ENCODE results near the gene SIM2.

The SIM2 gene

GRCh38 chr21:36741506-36741905 is 42.6 kb downstream of the SIM2 start:
- no peaks in the 10 kb centered on the region for H3K27me3 ChIP-seq (ENCODE audit: control insufficient read depth, low read length)

GRCh38 chr21:36743008-36743407 is 44.1 kb downstream of the SIM2 start:
- H3K9me3 ChIP-seq (ENCODE audit: control insufficient read depth, insufficient read depth, low read length) = no peaks in the 10 kb centered on the region

More at GRCh38 chr21:36741506-36741905, 42.6 kb downstream of the SIM2 start:
- H3K4me3 ChIP-seq (ENCODE audit: low read length) = no peak overlapping the region
- no peaks in the 10 kb centered on the region for H4K20me1 ChIP-seq (ENCODE audit: control insufficient read depth, insufficient read depth, low read depth, low read length)
- H3K4me2 ChIP-seq (ENCODE audit: low read length) = no peak overlapping the region
- no peaks in the 10 kb centered on the region for H3K79me2 ChIP-seq (ENCODE audit: control insufficient read depth, low read length)
- H3K27ac ChIP-seq (ENCODE audit: low read depth, low read length) = no peak overlapping the region
- no peaks in the 10 kb centered on the region for H3F3A ChIP-seq (ENCODE audit: control insufficient read depth, insufficient read depth)
- H3K9me3 ChIP-seq (ENCODE audit: control insufficient read depth, insufficient read depth, low read length) = no peaks in the 10 kb centered on the region
- H3K4me1 ChIP-seq (ENCODE audit: control insufficient read depth, low read length) = no peaks in the 10 kb centered on the region
- H3K36me3 ChIP-seq (ENCODE audit: control insufficient read depth, low read length) = no peaks in the 10 kb centered on the region
- TF ChIP-seq CTCF (IDR thresholded peaks at IDR 0.05; ENCODE audit: low read depth, low read length, poor library complexity, severe bottlenecking) = no peak
- no peak for TF ChIP-seq EZH2phosphoT487 (IDR thresholded peaks at IDR 0.05; ENCODE audit: borderline replicate concordance, low read length)
- H3K9me2 ChIP-seq (replicated peaks; ENCODE audit: control insufficient read depth, low read length) = no peaks in the 10 kb centered on the region

GRCh38 chr21:36743446-36743845 is 44.5 kb downstream of the SIM2 start:
- Histone ChIP-seq H3K27ac (ENCODE audit: low read depth, low read length) (no peak overlapping the region), H3K79me2 (ENCODE audit: control insufficient read depth, low read length) (no peaks in the 10 kb centered on the region), H3K36me3 (ENCODE audit: control insufficient read depth, low read length) (no peaks in the 10 kb centered on the region), H3K4me2 (ENCODE audit: low read length) (no peak overlapping the region), H3K27me3 (ENCODE audit: control insufficient read depth, low read length) (no peaks in the 10 kb centered on the region), H3F3A (ENCODE audit: control insufficient read depth, insufficient read depth) (no peaks in the 10 kb centered on the region), H3K9me2 (replicated peaks; ENCODE audit: control insufficient read depth, low read length) (no peaks in the 10 kb centered on the region), H4K20me1 (ENCODE audit: control insufficient read depth, insufficient read depth, low read depth, low read length) (no peaks in the 10 kb centered on the region), H3K9me3 (ENCODE audit: control insufficient read depth, insufficient read depth, low read length) (no peaks in the 10 kb centered on the region), H3K4me1 (ENCODE audit: control insufficient read depth, low read length) (no peaks in the 10 kb centered on the region), H3K4me3 (ENCODE audit: low read length) (no peak overlapping the region)
- TF ChIP-seq EZH2phosphoT487 (IDR thresholded peaks at IDR 0.05; ENCODE audit: borderline replicate concordance, low read length) (no peak), CTCF (IDR thresholded peaks at IDR 0.05; ENCODE audit: low read depth, low read length, poor library complexity, severe bottlenecking) (no peak)

More at GRCh38 chr21:36743008-36743407, 44.1 kb downstream of the SIM2 start:
- H3K4me3 ChIP-seq (ENCODE audit: low read length) = no peak overlapping the region
- H3K4me1 ChIP-seq (ENCODE audit: control insufficient read depth, low read length) = no peaks in the 10 kb centered on the region
- no peaks in the 10 kb centered on the region for H3K27me3 ChIP-seq (ENCODE audit: control insufficient read depth, low read length)
- H3K9me2 ChIP-seq (replicated peaks; ENCODE audit: control insufficient read depth, low read length) = no peaks in the 10 kb centered on the region
- H4K20me1 ChIP-seq (ENCODE audit: control insufficient read depth, insufficient read depth, low read depth, low read length) = no peaks in the 10 kb centered on the region
- no peak for TF ChIP-seq CTCF (IDR thresholded peaks at IDR 0.05; ENCODE audit: low read depth, low read length, poor library complexity, severe bottlenecking)
- TF ChIP-seq EZH2phosphoT487 (IDR thresholded peaks at IDR 0.05; ENCODE audit: borderline replicate concordance, low read length) = no peak
- H3K36me3 ChIP-seq (ENCODE audit: control insufficient read depth, low read length) = no peaks in the 10 kb centered on the region
- no peaks in the 10 kb centered on the region for H3F3A ChIP-seq (ENCODE audit: control insufficient read depth, insufficient read depth)
- H3K79me2 ChIP-seq (ENCODE audit: control insufficient read depth, low read length) = no peaks in the 10 kb centered on the region
- no peak overlapping the region for H3K4me2 ChIP-seq (ENCODE audit: low read length)
- no peak overlapping the region for H3K27ac ChIP-seq (ENCODE audit: low read depth, low read length)

GRCh38 chr21:36744190-36744559 is 45.3 kb downstream of the SIM2 start:
- no peaks in the 10 kb centered on the region for H3F3A ChIP-seq (ENCODE audit: control insufficient read depth, insufficient read depth)
- no peaks in the 10 kb centered on the region for H3K9me3 ChIP-seq (ENCODE audit: control insufficient read depth, insufficient read depth, low read length)
- H3K36me3 ChIP-seq (ENCODE audit: control insufficient read depth, low read length) = no peaks in the 10 kb centered on the region
- H3K4me3 ChIP-seq (ENCODE audit: low read length) = no peak overlapping the region
- no peaks in the 10 kb centered on the region for H3K9me2 ChIP-seq (replicated peaks; ENCODE audit: control insufficient read depth, low read length)
- TF ChIP-seq EZH2phosphoT487 (IDR thresholded peaks at IDR 0.05; ENCODE audit: borderline replicate concordance, low read length) (no peak), CTCF (IDR thresholded peaks at IDR 0.05; ENCODE audit: low read depth, low read length, poor library complexity, severe bottlenecking) (no peak)
- H4K20me1 ChIP-seq (ENCODE audit: control insufficient read depth, insufficient read depth, low read depth, low read length) = no peaks in the 10 kb centered on the region
- H3K4me1 ChIP-seq (ENCODE audit: control insufficient read depth, low read length) = no peaks in the 10 kb centered on the region
- no peaks in the 10 kb centered on the region for H3K79me2 ChIP-seq (ENCODE audit: control insufficient read depth, low read length)
- H3K4me2 ChIP-seq (ENCODE audit: low read length) = no peak overlapping the region
- no peak overlapping the region for H3K27ac ChIP-seq (ENCODE audit: low read depth, low read length)
- H3K27me3 ChIP-seq (ENCODE audit: control insufficient read depth, low read length) = no peaks in the 10 kb centered on the region

Measured in DOHH2 (cell line).